Mammary epithelial cell (primary cell): Measurements from ENCODE around the gene ING2.

Source experiments
- EZH2 ChIP-seq: IDR thresholded peaks from 2 replicates; pipeline ENCODE4 v1.6.1; 2012; ENCODE audit warnings: low read length, inconsistent platforms, borderline replicate concordance
- TF ChIP-seq, protein P1 (sequence below), 2 donors: IDR thresholded peaks in 1 of 2; conservative IDR thresholded peaks in 1 of 2; 2 replicates each; pipeline ENCODE4 v1.5.1; 2011 to 2012; ENCODE audit warnings: inconsistent platforms in 2 of 2, low read length in 2 of 2, mild to moderate bottlenecking in 2 of 2, control low read depth in 1 of 2, low read depth in 1 of 2; ENCODE audit not compliant: insufficient read depth in 1 of 2; ENCODE audit errors: extremely low read depth in 1 of 2

DNA sequence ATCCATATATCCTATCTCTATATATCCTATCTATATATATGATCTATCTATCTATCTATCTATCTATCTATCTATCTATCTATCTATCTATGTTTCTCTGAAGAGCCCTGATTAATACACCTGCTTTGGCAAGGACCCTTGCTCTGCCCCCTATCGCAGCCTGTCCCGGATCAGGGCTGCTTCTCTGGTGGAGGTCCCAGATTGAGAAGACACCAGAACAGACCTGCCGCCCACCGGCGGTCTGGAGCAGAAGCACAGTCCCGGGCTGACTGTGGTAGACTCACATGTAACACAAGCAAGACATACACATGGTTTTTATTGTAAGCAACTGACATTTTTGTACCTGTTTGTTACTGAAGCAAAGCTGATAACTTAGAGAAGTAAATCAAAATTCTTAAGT is 52.8 kb downstream of the ING2 start:
- TF ChIP-seq, protein P1, sequence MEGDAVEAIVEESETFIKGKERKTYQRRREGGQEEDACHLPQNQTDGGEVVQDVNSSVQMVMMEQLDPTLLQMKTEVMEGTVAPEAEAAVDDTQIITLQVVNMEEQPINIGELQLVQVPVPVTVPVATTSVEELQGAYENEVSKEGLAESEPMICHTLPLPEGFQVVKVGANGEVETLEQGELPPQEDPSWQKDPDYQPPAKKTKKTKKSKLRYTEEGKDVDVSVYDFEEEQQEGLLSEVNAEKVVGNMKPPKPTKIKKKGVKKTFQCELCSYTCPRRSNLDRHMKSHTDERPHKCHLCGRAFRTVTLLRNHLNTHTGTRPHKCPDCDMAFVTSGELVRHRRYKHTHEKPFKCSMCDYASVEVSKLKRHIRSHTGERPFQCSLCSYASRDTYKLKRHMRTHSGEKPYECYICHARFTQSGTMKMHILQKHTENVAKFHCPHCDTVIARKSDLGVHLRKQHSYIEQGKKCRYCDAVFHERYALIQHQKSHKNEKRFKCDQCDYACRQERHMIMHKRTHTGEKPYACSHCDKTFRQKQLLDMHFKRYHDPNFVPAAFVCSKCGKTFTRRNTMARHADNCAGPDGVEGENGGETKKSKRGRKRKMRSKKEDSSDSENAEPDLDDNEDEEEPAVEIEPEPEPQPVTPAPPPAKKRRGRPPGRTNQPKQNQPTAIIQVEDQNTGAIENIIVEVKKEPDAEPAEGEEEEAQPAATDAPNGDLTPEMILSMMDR (conservative IDR thresholded peaks at IDR 0.05 in 1 of 2, IDR thresholded peaks at IDR 0.05 in 1 of 2; ENCODE audit: extremely low read depth in 1 of 2, insufficient read depth in 1 of 2, low read depth in 1 of 2, low read length in 2 of 2), result no peak
- TF ChIP-seq EZH2, result no peak
